WI38 (cell line): ENCODE results near the gene CENPC.

Experiments
- H3K4me3 ChIP-seq: 2 replicates; pipeline ENCODE4 v1.5.1; 2011; ENCODE audit warnings: low read depth, mild to moderate bottlenecking, control low read depth, low read length
- CTCF ChIP-seq: IDR thresholded peaks from 2 replicates; pipeline ENCODE4 v1.5.1; 2012; ENCODE audit warnings: low read depth, mild to moderate bottlenecking, control low read depth, low read length

The CENPC gene

GRCh38 chr4:67470871-67471270 is 74.4 kb downstream of the CENPC start:
- no peak overlapping the region for H3K4me3 ChIP-seq
- TF ChIP-seq CTCF = no peak

GRCh38 chr4:67468830-67469229 is 76.5 kb downstream of the CENPC start:
- H3K4me3 ChIP-seq = no peak overlapping the region
- TF ChIP-seq CTCF = no peak

- TF ChIP-seq CTCF = no peak
Observed at GRCh38 chr4:67466751-67467150, 78.6 kb downstream of the CENPC start.

GRCh38 chr4:67465763-67466052 is 79.6 kb downstream of the CENPC start:
- TF ChIP-seq CTCF = no peak
- H3K4me3 ChIP-seq = no peak overlapping the region

More at GRCh38 chr4:67466751-67467150, 78.6 kb downstream of the CENPC start:
- H3K4me3 ChIP-seq = no peak overlapping the region

GRCh38 chr4:67465032-67465762 is 80.1 kb downstream of the CENPC start:
- no peak for TF ChIP-seq CTCF

GRCh38 chr4:67460574-67460973 is 84.7 kb downstream of the CENPC start:
- TF ChIP-seq CTCF = no peak
- H3K4me3 ChIP-seq = no peak overlapping the region

More at GRCh38 chr4:67465032-67465762, 80.1 kb downstream of the CENPC start:
- no peak overlapping the region for H3K4me3 ChIP-seq

GRCh38 chr4:67459164-67459563 is 86.1 kb downstream of the CENPC start:
- TF ChIP-seq CTCF = no peak

More at GRCh38 chr4:67459164-67459563, 86.1 kb downstream of the CENPC start:
- no peak overlapping the region for H3K4me3 ChIP-seq
